T-cell (primary cell): ENCODE results near the gene OGDH. TPM values are rescaled to one million over a fixed set of nuclear protein-coding genes. Genes with fewer than 3 reads are reported as not detected.
A peak's percentile ranks its signal among the peaks of the same experiment; 100 is the strongest.

Source experiments
- ATAC-seq, 4 experiments: fragments of 200-7000 bp in 3 of 4; fragments of 150-1000 bp in 1 of 4; cut with Tn5 transposase; replicated peaks in 1 of 4; 1 replicate in 3 of 4; 2 replicates in 1 of 4; pipeline ENCODE4 v1.10.0; 2021; ENCODE audit warnings: moderate library complexity in 3 of 4, mild to moderate bottlenecking in 2 of 4, moderate number of reproducible peaks in 1 of 4
- CTCF ChIA-PET, 2 donors: fragments of 300-600 bp; sonication (Branson Sonifier 250); formaldehyde crosslinking; loops; one replicate each; lab custom pipeline; 2022; ENCODE audit warnings: antibody characterized with exemption in 2 of 2; lab: Charles Lee
- POLR2A ChIA-PET, 2 donors: fragments of 300-600 bp; sonication (Branson Sonifier 250); formaldehyde crosslinking; loops; one replicate each; lab custom pipeline; 2022; ENCODE audit warnings: antibody characterized with exemption in 2 of 2; lab: Charles Lee
- DNase-seq, 35 experiments: peaks; one replicate each; pipeline versions ENCODE4 v3.0.0 to v3.0.0-alpha.2; 2013 to 2023
- H3K27ac ChIP-seq: one replicate; pipeline ENCODE4 v1.5.1; 2013; ENCODE audit warnings: low read length
- H3K27me3 ChIP-seq, 2 experiments: replicated peaks in 1 of 2; 1 replicate in 1 of 2; 2 replicates in 1 of 2; pipeline versions ENCODE4 v1.6.1 to v1.7.0; 2013; ENCODE audit warnings: low read length in 1 of 2, mixed read lengths in 1 of 2; ENCODE audit not compliant: control insufficient read depth in 2 of 2, insufficient read depth in 2 of 2; ENCODE audit errors: extremely low read depth in 1 of 2
- H3K36me3 ChIP-seq, 2 donors: 1 replicate in 1 of 2; 2 replicates in 1 of 2; pipeline versions ENCODE4 v1.6.1 to v1.7.0; 2013; ENCODE audit warnings: low read length in 1 of 2; ENCODE audit not compliant: control insufficient read depth in 2 of 2, insufficient read depth in 1 of 2; ENCODE audit errors: extremely low read depth in 1 of 2
- H3K4me1 ChIP-seq, 2 experiments: 1 replicate in 1 of 2; 2 replicates in 1 of 2; pipeline versions ENCODE4 v1.6.1 to v1.7.0; 2013; ENCODE audit warnings: low read length in 2 of 2, mixed read lengths in 1 of 2; ENCODE audit not compliant: insufficient read depth in 2 of 2, control insufficient read depth in 1 of 2; ENCODE audit errors: extremely low read depth in 1 of 2
- H3K4me3 ChIP-seq, 2 donors: 1 replicate in 1 of 2; 2 replicates in 1 of 2; pipeline versions ENCODE4 v1.5.1 to v1.7.0; 2013; ENCODE audit warnings: mild to moderate bottlenecking in 2 of 2, low read length in 1 of 2, moderate library complexity in 1 of 2; ENCODE audit not compliant: control insufficient read depth in 1 of 2; ENCODE audit errors: extremely low read depth in 1 of 2
- H3K9me3 ChIP-seq: 2 replicates; pipeline ENCODE4 v1.7.0; 2013
- H3K27ac Mint-ChIP-seq, 2 donors: one replicate each; pipeline ENCODE4 v1.8.0; 2020 to 2021; ENCODE audit warnings: mild to moderate bottlenecking in 2 of 2, mixed read lengths in 2 of 2
- H3K27me3 Mint-ChIP-seq, 2 donors: one replicate each; pipeline ENCODE4 v1.8.0; 2021 to 2022; ENCODE audit warnings: mixed read lengths in 2 of 2
- H3K36me3 Mint-ChIP-seq: one replicate; pipeline ENCODE4 v1.8.0; 2021; ENCODE audit warnings: mixed read lengths
- H3K4me1 Mint-ChIP-seq, 3 donors: one replicate each; pipeline ENCODE4 v1.8.0; 2020 to 2022; ENCODE audit warnings: mixed read lengths in 3 of 3, mild to moderate bottlenecking in 1 of 3
- H3K4me3 Mint-ChIP-seq, 3 donors: one replicate each; pipeline ENCODE4 v1.8.0; 2020 to 2022; ENCODE audit warnings: mild to moderate bottlenecking in 3 of 3, mixed read lengths in 3 of 3, moderate library complexity in 3 of 3
- H3K9me3 Mint-ChIP-seq, 3 donors: one replicate each; pipeline ENCODE4 v1.8.0; 2020 to 2022; ENCODE audit warnings: mixed read lengths in 3 of 3
- WGBS: methylation state at CpG from one replicate; pipeline ENCODE4 v1.1.5; 2013; ENCODE audit warnings: missing lambda C conversion rate; ENCODE audit not compliant: insufficient coverage; 5-methylcytosine and 5-hydroxymethylcytosine counted together
- total RNA-seq, 35 experiments: library from RNA in 6 of 35; stranded (reverse) in 6 of 35; fragments of 120-200 nt in 1 of 35; gene quantifications; one replicate each; pipeline versions ENCODE4 v1.2.1 to v1.2.4 and lab custom pipeline; 2013 to 2026

Gene OGDH
- total RNA-seq, 5 donors from 2014 or later (not counting 1 experiment from before 2014, with no cell fraction given): 58.9 to 113 (median 108) TPM

- H3K27ac ChIP-seq: peak overlapping the region; percentile 70
- peak overlapping the region in 1 of 2 donors; percentile 15 for H3K4me3 ChIP-seq
- Mint-ChIP-seq H3K27ac (peak overlapping the region; percentile 93 to 94), H3K36me3 (peaks cover 45% of the 10 kb centered on the region), H3K4me1 (peaks cover 80 to 92% (median 88%) of the 10 kb centered on the region in 3 donors), H3K9me3 (no peaks in the 10 kb centered on the region), H3K4me3 (peak overlapping the region; percentile 29 to 69 (median 61)), H3K27me3 (no peaks in the 10 kb centered on the region)
- H3K36me3 ChIP-seq: peaks cover 0 to 25% of the 10 kb centered on the region in 2 donors
- no peaks in the 10 kb centered on the region for H3K27me3 ChIP-seq
- ATAC-seq (peak; percentile 53 to 76 (median 68)), DNase-seq (peak in 1 of 35 experiments; percentile 51)
- H3K4me1 ChIP-seq: peaks cover 0 to 71% of the 10 kb centered on the region in 2 experiments
- no peaks in the 10 kb centered on the region for H3K9me3 ChIP-seq
- 58% methylated on average over 2 of the region's 5 CpGs for WGBS
- CTCF ChIA-PET: no interaction called here
- POLR2A ChIA-PET: interaction anchor here in 1 of 2 donors (0.5 to 0.6 kb wide), 2 partner anchors 11 to 111 kb away, joined by 7 read pairs; no protein-coding TSS in a partner anchor
These were observed 16.1 kb downstream of the OGDH start for GRCh38 chr7:44622342-44623151.

GRCh38 chr7:44624318-44624717, 17.9 kb downstream of the OGDH start:
- ATAC-seq (peak in 1 of 4 experiments; percentile 11), DNase-seq (no peak)
- Histone ChIP-seq H3K4me3 (peak overlapping the region in 1 of 2 donors; percentile 4), H3K4me1 (peaks cover 0 to 70% of the 10 kb centered on the region in 2 experiments), H3K27ac (peak overlapping the region; percentile 70), H3K9me3 (no peaks in the 10 kb centered on the region), H3K36me3 (peaks cover 0 to 24% of the 10 kb centered on the region in 2 donors), H3K27me3 (no peaks in the 10 kb centered on the region)
- H3K27me3 Mint-ChIP-seq: no peaks in the 10 kb centered on the region
- ChIA-PET POLR2A (interaction anchor here in 1 of 2 donors (1.1 to 2.3 kb wide), 2 partner anchors 18 to 30 kb away, joined by 7 to 17 read pairs; partner anchors contain the start of gene OGDH), CTCF (interaction anchor here (0.5 to 0.7 kb wide), 4 partner anchors 11 to 476 kb away, joined by 3 to 6 read pairs (median 4); no protein-coding TSS in a partner anchor)
- H3K9me3 Mint-ChIP-seq: no peaks in the 10 kb centered on the region
- H3K36me3 Mint-ChIP-seq: peaks cover 40% of the 10 kb centered on the region
- peaks cover 70 to 84% (median 76%) of the 10 kb centered on the region in 3 donors for H3K4me1 Mint-ChIP-seq
- H3K4me3 Mint-ChIP-seq: peak overlapping the region; percentile 49 to 57 (median 51)
- peak overlapping the region; percentile 93 to 94 for H3K27ac Mint-ChIP-seq
- 70% methylated on average over 9 of the region's 9 CpGs for whole genome bisulfite sequencing

GRCh38 chr7:44625526-44626471, 19.4 kb downstream of the OGDH start:
- Mint-ChIP-seq H3K9me3 (no peaks in the 10 kb centered on the region), H3K4me1 (peaks cover 74 to 84% (median 76%) of the 10 kb centered on the region in 3 donors), H3K27ac (peak overlapping the region; percentile 93 to 94), H3K36me3 (peaks cover 44% of the 10 kb centered on the region), H3K4me3 (peak overlapping the region in 2 of 3 donors; percentile 51 to 57), H3K27me3 (no peaks in the 10 kb centered on the region)
- H3K4me3 ChIP-seq: no peak overlapping the region
- peaks cover 0 to 24% of the 10 kb centered on the region in 2 donors for H3K36me3 ChIP-seq
- no peaks in the 10 kb centered on the region for H3K9me3 ChIP-seq
- no peak for DNase-seq
- WGBS: 82% methylated on average over 3 of the region's 6 CpGs
- peak overlapping the region; percentile 70 for H3K27ac ChIP-seq
- ChIA-PET POLR2A (interaction anchor here (0.5 to 2.3 kb wide), 3 partner anchors 19 to 281 kb away, joined by 3 to 17 read pairs (median 5); partner anchors contain the start of gene OGDH (in 1 of the 2)), CTCF (no interaction called here)
- no peak for ATAC-seq
- H3K27me3 ChIP-seq: no peaks in the 10 kb centered on the region
- peaks cover under 1 to 80% of the 10 kb centered on the region in 2 experiments for H3K4me1 ChIP-seq

- peaks cover 74 to 84% (median 77%) of the 10 kb centered on the region in 3 donors for H3K4me1 Mint-ChIP-seq
- Histone ChIP-seq H3K27me3 (no peaks in the 10 kb centered on the region), H3K36me3 (peaks cover 0 to 24% of the 10 kb centered on the region in 2 donors), H3K9me3 (no peaks in the 10 kb centered on the region), H3K27ac (peak overlapping the region; percentile 70), H3K4me1 (peaks cover 8 to 80% of the 10 kb centered on the region in 2 experiments), H3K4me3 (no peak overlapping the region)
- ATAC-seq (no peak), DNase-seq (no peak)
- POLR2A ChIA-PET: no interaction called here
- peak overlapping the region in 1 of 3 donors; percentile 6 for H3K4me3 Mint-ChIP-seq
- WGBS: no CpG with 5 or more reads among the region's 4 CpGs
- no peaks in the 10 kb centered on the region for H3K27me3 Mint-ChIP-seq
- no peaks in the 10 kb centered on the region for H3K9me3 Mint-ChIP-seq
- H3K36me3 Mint-ChIP-seq: peaks cover 40% of the 10 kb centered on the region
- H3K27ac Mint-ChIP-seq: peak overlapping the region; percentile 93 to 94
- CTCF ChIA-PET: no interaction called here
These were observed 20.2 kb downstream of the OGDH start for GRCh38 chr7:44626620-44627019.

GRCh38 chr7:44629829-44630522, 23.5 kb downstream of the OGDH start:
- H3K4me1 Mint-ChIP-seq: peaks cover 66 to 82% (median 68%) of the 10 kb centered on the region in 3 donors
- no peak for ATAC-seq
- no peaks in the 10 kb centered on the region for H3K27me3 ChIP-seq
- peak overlapping the region; percentile 98 to 100 for H3K27ac Mint-ChIP-seq
- no peaks in the 10 kb centered on the region for H3K9me3 Mint-ChIP-seq
- DNase-seq: no peak
- H3K36me3 Mint-ChIP-seq: peaks cover 33% of the 10 kb centered on the region
- no peak overlapping the region for H3K4me3 ChIP-seq
- H3K9me3 ChIP-seq: no peaks in the 10 kb centered on the region
- ChIA-PET POLR2A (interaction anchor here (0.6 to 1.7 kb wide), 3 partner anchors 10 to 31 kb away, joined by 3 to 20 read pairs (median 3); partner anchors contain the start of gene OGDH (in 1 of the 2)), CTCF (interaction anchor here in 1 of 2 donors (2.1 kb wide), 1 partner anchor 18 kb away, joined by 6 read pairs; no protein-coding TSS in a partner anchor)
- WGBS: 70% methylated on average over 6 of the region's 13 CpGs
- peaks cover 16 to 86% of the 10 kb centered on the region in 2 experiments for H3K4me1 ChIP-seq
- peaks cover 0 to 16% of the 10 kb centered on the region in 2 donors for H3K36me3 ChIP-seq
- H3K27me3 Mint-ChIP-seq: no peaks in the 10 kb centered on the region
- H3K27ac ChIP-seq: peak overlapping the region; percentile 99
- H3K4me3 Mint-ChIP-seq: no peak overlapping the region
